KMS-11 (cell line): ENCODE measurements around the gene RAPGEF6.

Experiments used
- H2AFZ ChIP-seq: fragments of 200-600 bp; sonication (generic); 2 replicates; pipeline ENCODE4 v1.6.1; 2016; ENCODE audit warnings: antibody characterized with exemption, mixed run types, low read depth
- H3K27ac ChIP-seq: fragments of 200-600 bp; sonication (generic); 2 replicates; pipeline ENCODE4 v1.6.1; 2016; ENCODE audit warnings: mild to moderate bottlenecking, mixed run types
- H3K27me3 ChIP-seq: fragments of 200-600 bp; sonication (generic); 2 replicates; pipeline ENCODE4 v1.6.1; 2017; ENCODE audit warnings: mild to moderate bottlenecking, low read depth, mixed run types, moderate library complexity; ENCODE audit not compliant: insufficient read depth
- H3K36me3 ChIP-seq: fragments of 200-600 bp; sonication (generic); 2 replicates; pipeline ENCODE4 v1.6.1; 2017; ENCODE audit warnings: mild to moderate bottlenecking, mixed run types; ENCODE audit not compliant: insufficient read depth
- H3K4me1 ChIP-seq: fragments of 200-600 bp; sonication (generic); 2 replicates; pipeline ENCODE4 v1.6.1; 2016; ENCODE audit warnings: mild to moderate bottlenecking, low read depth, mixed run types; ENCODE audit not compliant: poor library complexity, severe bottlenecking
- H3K4me2 ChIP-seq: fragments of 200-600 bp; sonication (generic); 2 replicates; pipeline ENCODE4 v1.7.0; 2016; ENCODE audit warnings: mild to moderate bottlenecking, mixed run types
- H3K4me3 ChIP-seq: fragments of 200-600 bp; sonication (generic); IDR thresholded peaks from 2 replicates; pipeline ENCODE4 v1.6.1; 2017; ENCODE audit warnings: low read depth, low read length, mixed read lengths; ENCODE audit not compliant: insufficient read depth
- H3K79me2 ChIP-seq: fragments of 200-600 bp; sonication (generic); 2 replicates; pipeline ENCODE4 v1.6.1; 2016; ENCODE audit warnings: low read depth, mixed run types; ENCODE audit not compliant: insufficient read depth
- H3K9ac ChIP-seq: fragments of 200-600 bp; sonication (generic); 2 replicates; pipeline ENCODE4 v1.6.1; 2016; ENCODE audit warnings: mild to moderate bottlenecking, mixed run types
- H4K20me1 ChIP-seq: fragments of 200-600 bp; sonication (generic); 2 replicates; pipeline ENCODE4 v1.6.1; 2016; ENCODE audit warnings: mild to moderate bottlenecking, mixed run types; ENCODE audit not compliant: insufficient read depth
- CTCF ChIP-seq: fragments of 200-600 bp; sonication (generic); conservative IDR thresholded peaks from 2 replicates; pipeline ENCODE4 v1.6.1; 2017; ENCODE audit warnings: low read depth, mild to moderate bottlenecking, antibody characterized with exemption, low read length, moderate library complexity, mixed read lengths

The RAPGEF6 gene

GRCh38 chr5:131640043-131640856, 5.2 kb upstream of the RAPGEF6 start:
- Histone ChIP-seq H3K36me3 (no peaks in the 10 kb centered on the region), H3K9ac (no peak overlapping the region), H3K27ac (no peak overlapping the region), H3K4me3 (no peak overlapping the region), H3K4me1 (peaks cover 17% of the 10 kb centered on the region), H2AFZ (no peak overlapping the region), H3K4me2 (no peak overlapping the region), H4K20me1 (no peaks in the 10 kb centered on the region), H3K79me2 (no peaks in the 10 kb centered on the region), H3K27me3 (no peaks in the 10 kb centered on the region)
- TF ChIP-seq CTCF: no peak

GRCh38 chr5:131639148-131639547, 4.1 kb upstream of the RAPGEF6 start:
- H3K79me2 ChIP-seq: peaks cover 4% of the 10 kb centered on the region
- no peaks in the 10 kb centered on the region for H3K36me3 ChIP-seq
- H3K9ac ChIP-seq: no peak overlapping the region
- H3K4me1 ChIP-seq: peaks cover 17% of the 10 kb centered on the region
- no peak overlapping the region for H3K27ac ChIP-seq
- H3K27me3 ChIP-seq: no peaks in the 10 kb centered on the region
- no peak for TF ChIP-seq CTCF
- H4K20me1 ChIP-seq: no peaks in the 10 kb centered on the region
- H2AFZ ChIP-seq: no peak overlapping the region
- no peak overlapping the region for H3K4me3 ChIP-seq
- H3K4me2 ChIP-seq: no peak overlapping the region

DNA sequence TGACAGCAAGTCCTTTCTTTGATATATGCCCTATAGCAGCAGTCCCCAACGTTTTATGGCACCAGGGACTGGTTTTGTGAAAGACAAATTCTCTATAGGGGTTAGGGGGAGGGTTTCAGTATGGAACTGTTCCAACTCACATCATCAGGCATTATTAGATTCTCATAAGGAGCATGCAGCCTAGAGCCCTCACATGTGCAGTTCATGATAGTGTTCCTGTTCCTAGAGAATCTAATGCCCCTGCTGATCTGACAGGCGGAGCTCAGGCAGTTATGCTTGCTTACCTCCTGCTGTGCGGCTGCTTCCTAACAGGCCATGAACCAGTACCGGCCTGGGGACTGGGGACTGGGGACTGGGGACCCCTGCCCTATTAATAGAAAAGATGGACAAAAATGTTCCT, 2.7 kb upstream of the RAPGEF6 start:
- Histone ChIP-seq H3K4me3 (no peak overlapping the region), H2AFZ (no peak overlapping the region), H3K36me3 (no peaks in the 10 kb centered on the region), H4K20me1 (no peaks in the 10 kb centered on the region), H3K27ac (no peak overlapping the region), H3K4me2 (no peak overlapping the region), H3K79me2 (peaks cover 19% of the 10 kb centered on the region), H3K9ac (no peak overlapping the region), H3K4me1 (peaks cover 30% of the 10 kb centered on the region), H3K27me3 (no peaks in the 10 kb centered on the region)
- no peak for TF ChIP-seq CTCF

- Histone ChIP-seq H3K36me3 (no peaks in the 10 kb centered on the region), H3K4me3 (no peak overlapping the region), H4K20me1 (0 out of 2 replicates have a peak, but pooled peaks cover 6% of the 10 kb centered on the region), H3K79me2 (peaks cover 36% of the 10 kb centered on the region), H3K27ac (peak overlapping the region; percentile 98), H3K9ac (peak overlapping the region; percentile 94), H3K4me1 (peaks cover 42% of the 10 kb centered on the region), H3K27me3 (no peaks in the 10 kb centered on the region), H3K4me2 (peak overlapping the region; percentile 69), H2AFZ (peak overlapping the region; percentile 60)
- no peak for TF ChIP-seq CTCF
These were observed 899 bp upstream of the RAPGEF6 start for GRCh38 chr5:131635684-131636572.
